Stimulated activated naive CD4-positive, alpha-beta T cell treated with Interleukin-2 at 50 U/mL for 16 hours (primary cell): ENCODE measurements around the gene NOL12.
"Not testable (repeated sequence)": the region's sequence is repeated elsewhere in the genome, so short reads cannot be mapped to it uniquely, and the experiment has no call there.

Source experiments
- DNase-seq: peaks from one replicate; lab custom pipeline; 2025; lab: John Stamatoyannopoulos, UW

The NOL12 gene

GRCh38 chr22:37686002-37686982, at the start of gene NOL12:
TSS of gene NOL12 (plus strand) at chr22:37686343. CDS start at chr22:37686393, 50 bp downstream.
- peak; percentile 56 for DNase-seq

- DNase-seq = no peak
Observed at GRCh38 chr22:37636949-37637273, 49.2 kb upstream of the NOL12 start.

- peak; percentile 12 for DNase-seq
Observed at GRCh38 chr22:37638391-37639069, 47.6 kb upstream of the NOL12 start.

GRCh38 chr22:37639070-37639760, 46.9 kb upstream of the NOL12 start, which contains the start of gene SH3BP1:
TSS of gene SH3BP1 (plus strand) at chr22:37639669. CDS start at chr22:37639788, 119 bp downstream.
- DNase-seq = peak; percentile 37

GRCh38 chr22:37639771-37640590, 46.2 kb upstream of the NOL12 start:
- DNase-seq = no peak

GRCh38 chr22:37640591-37641560, 45.3 kb upstream of the NOL12 start:
- DNase-seq = no peak

GRCh38 chr22:37641561-37641949, 44.6 kb upstream of the NOL12 start:
- no peak for DNase-seq

- DNase-seq = peak; percentile 77
Observed at GRCh38 chr22:37643225-37643847, 42.8 kb upstream of the NOL12 start.

GRCh38 chr22:37647317-37647716, 38.8 kb upstream of the NOL12 start:
- no peak for DNase-seq

- DNase-seq = no peak
Observed at GRCh38 chr22:37647928-37648327, 38.2 kb upstream of the NOL12 start.

- DNase-seq = no peak
Observed at GRCh38 chr22:37650463-37651136, 35.5 kb upstream of the NOL12 start.

- DNase-seq = no peak
Observed at GRCh38 chr22:37654563-37655251, 31.4 kb upstream of the NOL12 start.

GRCh38 chr22:37655252-37655563, 30.9 kb upstream of the NOL12 start:
- DNase-seq = no peak

- DNase-seq = not testable (repeated sequence)
Observed at GRCh38 chr22:37656583-37656982, 29.6 kb upstream of the NOL12 start.

- no peak for DNase-seq
Observed at GRCh38 chr22:37657590-37658132, 28.5 kb upstream of the NOL12 start.

- peak; percentile 99 for DNase-seq
Observed at GRCh38 chr22:37658133-37659065, 27.7 kb upstream of the NOL12 start, which contains the start of gene PDXP. TSS of gene PDXP (plus strand) at chr22:37658723. CDS start at chr22:37658783, 60 bp downstream.
